GM18907 (cell line): ENCODE results near the gene EMP3.
"Not testable (repeated sequence)": the region's sequence is repeated elsewhere in the genome, so short reads cannot be mapped to it uniquely, and the experiment has no call there.

Experiments used
- ATAC-seq: cut with Tn5 transposase; IDR thresholded peaks from one replicate; pipeline ENCODE4 v1.9.1; 2021; ENCODE audit warnings: mild to moderate bottlenecking, moderate library complexity; ENCODE audit not compliant: unreplicated experiment

Gene EMP3

GRCh38 chr19:48315712-48316111 is 9.6 kb upstream of the EMP3 start:
- ATAC-seq = no peak

DNA sequence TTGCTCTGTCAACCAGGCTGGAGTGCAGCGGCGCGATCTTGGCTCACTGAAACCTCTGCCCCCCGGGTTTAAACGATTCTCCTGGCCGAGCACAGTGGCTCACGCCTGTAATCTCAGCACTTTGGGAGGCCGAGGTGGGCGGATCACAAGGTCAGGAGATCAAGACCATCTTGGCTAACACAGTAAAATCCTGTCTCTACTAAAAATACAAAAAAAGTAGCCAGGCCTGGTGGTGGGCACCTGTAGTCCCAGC is 7.7 kb upstream of the EMP3 start:
- not testable (repeated sequence) for ATAC-seq

- ATAC-seq = no peak
Observed at GRCh38 chr19:48318286-48318987, 6.9 kb upstream of the EMP3 start.

DNA sequence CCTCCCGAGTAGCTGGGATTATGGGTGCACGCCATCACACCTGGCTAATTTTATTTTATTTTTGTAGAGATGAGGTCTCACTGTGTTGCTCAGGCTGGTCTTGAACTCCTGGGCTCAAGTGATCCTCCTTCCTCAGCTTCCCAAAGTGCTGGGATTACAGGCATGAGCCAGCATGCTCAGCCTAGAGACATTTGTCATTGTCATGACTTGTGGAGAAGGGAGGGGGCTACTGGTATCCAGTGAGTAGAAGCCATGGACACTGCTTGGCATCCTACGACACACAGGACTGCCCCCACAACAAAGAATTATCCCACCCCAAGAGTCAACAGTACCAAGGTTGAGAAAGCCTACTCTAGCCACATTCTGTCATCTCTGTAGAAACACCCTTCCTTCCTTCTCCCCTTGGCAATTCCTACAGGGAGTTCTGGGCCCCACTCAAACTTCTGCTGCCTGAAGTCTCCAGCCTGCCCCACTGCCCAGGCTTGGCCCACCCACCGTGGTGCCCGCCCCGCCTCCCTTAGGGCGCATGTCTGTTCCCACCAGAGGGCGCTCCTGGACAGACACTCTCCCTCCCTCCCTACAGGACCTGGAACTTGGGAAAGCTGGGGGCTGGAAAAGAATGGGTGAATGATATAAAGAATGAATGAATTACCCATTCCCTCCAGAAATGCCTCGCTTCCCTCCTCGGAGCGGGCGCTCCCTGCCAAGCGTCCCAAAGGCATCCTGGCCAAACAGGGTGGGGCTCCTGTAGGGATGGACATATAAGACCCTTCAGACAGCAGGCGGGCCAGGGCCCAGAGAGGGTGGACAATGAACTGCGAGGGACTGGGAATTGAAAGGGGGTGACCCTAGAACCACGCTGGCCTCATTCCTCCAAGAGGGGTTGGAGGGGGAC is 5.5 kb upstream of the EMP3 start:
- ATAC-seq = no peak

DNA sequence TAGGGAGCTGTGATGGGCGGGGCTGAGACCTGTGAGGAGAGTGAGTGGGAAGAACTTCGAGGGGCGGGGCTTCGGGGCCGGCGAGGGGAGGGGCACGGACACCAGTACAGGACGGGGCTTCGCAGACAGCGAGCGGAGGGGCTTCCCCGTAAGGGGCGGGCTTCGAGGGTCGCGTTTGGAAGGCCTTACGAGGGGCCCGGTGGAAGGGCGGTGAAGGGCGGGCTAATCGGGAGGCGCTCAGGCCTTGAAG is 4.1 kb upstream of the EMP3 start:
- ATAC-seq = peak; percentile 44

- ATAC-seq = peak; percentile 69
Observed at GRCh38 chr19:48321622-48322591, 3.4 kb upstream of the EMP3 start.

DNA sequence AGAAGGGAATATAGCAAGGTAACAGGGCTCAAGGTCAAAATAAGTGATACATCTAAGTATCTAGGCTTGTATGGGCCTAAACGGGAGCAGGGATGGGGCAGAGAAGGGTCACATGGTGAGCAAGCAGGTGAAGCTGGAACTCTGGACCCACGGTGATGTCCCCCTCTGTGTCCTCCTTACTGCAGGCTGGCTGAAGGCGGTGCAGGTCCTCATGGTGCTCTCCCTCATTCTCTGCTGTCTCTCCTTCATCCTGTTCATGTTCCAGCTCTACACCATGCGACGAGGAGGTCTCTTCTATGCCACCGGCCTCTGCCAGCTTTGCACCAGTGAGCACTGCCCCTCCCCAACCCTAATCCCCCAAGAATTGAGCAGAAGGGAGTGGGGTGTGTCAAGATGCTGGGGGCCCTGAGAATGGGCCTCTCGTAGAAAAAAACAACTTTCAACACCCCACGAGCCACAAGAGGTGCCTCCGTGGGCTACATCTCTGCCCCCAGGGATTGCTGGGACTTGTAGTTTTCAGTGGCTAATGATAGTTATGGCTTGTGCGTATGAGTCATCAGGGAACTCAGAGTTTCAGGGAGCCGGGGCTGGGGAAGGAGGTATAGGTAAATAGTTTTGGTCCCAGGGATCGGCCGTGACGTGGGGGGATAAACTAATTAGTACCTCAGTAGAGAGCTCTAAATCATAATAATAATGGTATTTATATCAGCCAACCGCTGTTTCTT is 4.0 kb downstream of the EMP3 start:
- no peak for ATAC-seq

GRCh38 chr19:48330012-48330681 is 4.8 kb downstream of the EMP3 start:
- ATAC-seq = peak; percentile 35

DNA sequence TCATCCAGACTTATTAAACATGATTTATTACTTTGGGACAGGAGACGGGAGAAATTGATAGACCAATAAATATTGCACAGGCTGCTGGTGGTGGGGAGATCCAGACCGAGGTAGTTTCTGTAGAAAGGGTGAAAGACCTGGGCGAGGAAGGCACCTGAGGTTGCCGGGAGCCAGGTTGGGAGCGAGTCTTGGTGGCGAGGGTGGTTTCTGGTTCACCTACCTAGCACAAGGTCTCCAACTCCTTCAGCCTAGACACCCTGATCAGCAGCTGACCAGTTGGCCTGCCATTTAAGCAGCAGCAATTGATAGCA is 7.0 kb downstream of the EMP3 start:
- ATAC-seq = no peak

- peak; percentile 67 for ATAC-seq
Observed at GRCh38 chr19:48332662-48333466, 7.5 kb downstream of the EMP3 start.

DNA sequence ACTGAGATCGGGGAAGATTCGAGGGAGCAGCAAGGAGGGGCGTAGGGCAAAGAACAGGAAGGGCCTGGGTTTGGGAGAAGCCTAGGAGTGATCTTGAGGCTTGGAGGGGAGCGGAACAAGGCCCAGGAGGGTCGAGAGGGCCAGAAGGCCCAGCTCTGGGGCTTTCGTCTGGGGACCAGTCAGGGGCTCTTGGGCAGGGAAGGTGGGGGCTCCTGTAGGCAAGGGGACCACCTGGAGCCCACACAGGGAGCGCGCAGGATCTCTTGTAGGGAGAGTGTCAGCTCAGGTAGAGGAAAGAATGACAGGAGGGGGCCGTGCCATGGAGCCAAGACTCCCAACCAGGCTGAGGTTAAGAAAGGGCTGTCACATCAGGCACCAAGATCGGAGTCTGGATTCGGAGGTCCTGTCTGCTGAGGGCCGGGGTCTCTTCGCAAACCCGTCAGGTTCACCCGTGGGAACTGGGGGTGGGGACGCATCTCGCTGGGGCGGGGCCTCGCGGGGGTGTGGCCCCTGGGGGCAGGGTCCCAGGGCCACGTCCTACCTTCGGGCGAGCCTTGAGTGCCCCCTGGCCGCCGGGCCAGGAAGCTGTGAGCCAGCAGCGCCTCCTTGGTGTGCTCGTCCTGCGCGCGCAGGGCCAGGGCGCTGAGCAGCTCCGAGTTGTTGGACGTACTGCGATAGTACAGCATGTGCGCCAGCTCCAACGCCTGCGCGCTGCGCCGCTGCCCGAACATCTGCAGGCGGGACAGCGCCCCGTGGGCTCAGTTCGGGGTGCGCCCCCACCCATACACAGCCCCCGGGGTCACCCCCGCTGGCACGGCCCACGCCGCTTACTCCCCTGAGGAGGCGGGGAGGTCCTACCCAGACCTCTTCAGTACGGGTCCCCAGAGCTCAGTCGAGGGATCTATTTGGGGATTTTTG is 8.4 kb downstream of the EMP3 start:
- ATAC-seq = peak; percentile 52

- ATAC-seq = no peak
Observed at GRCh38 chr19:48338253-48338755, 13.0 kb downstream of the EMP3 start.

DNA sequence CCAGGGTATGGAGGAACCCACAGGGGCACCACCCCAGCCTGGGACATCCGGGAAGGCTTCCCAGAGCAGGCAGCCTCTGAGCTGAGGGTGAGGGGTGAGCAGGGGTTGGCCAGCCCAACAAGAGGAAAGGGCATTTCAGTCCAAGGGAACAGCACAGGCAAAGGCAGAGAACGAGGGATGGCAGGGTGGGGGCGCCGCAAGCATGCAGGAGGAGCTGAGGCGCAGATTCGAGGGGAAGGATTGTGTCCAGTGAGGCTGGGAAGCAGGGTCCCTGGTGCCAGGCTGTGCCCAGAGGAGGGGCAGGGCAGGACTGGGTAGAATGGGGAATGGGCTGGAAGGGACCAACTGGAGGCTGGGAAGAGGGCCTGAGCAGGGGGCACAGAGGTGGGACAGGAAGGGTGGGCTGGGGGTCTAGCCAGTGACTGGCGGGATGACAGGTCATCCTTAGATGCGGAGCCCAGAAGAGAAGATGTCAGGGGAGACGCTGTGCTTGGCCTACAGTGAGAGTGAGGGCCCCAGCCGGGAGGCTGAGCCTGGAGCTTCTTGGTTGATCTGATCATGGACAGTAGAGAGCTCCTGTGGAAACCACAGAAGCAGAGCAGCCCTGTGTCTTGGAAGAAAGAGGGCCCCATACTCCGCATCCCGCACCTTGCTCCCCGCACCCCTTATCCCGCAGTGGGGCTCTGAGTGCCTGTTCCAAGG is 13.6 kb downstream of the EMP3 start:
- no peak for ATAC-seq

GRCh38 chr19:48340995-48341394 is 15.6 kb downstream of the EMP3 start:
- no peak for ATAC-seq

GRCh38 chr19:48341515-48342413 is 16.4 kb downstream of the EMP3 start:
- no peak for ATAC-seq

DNA sequence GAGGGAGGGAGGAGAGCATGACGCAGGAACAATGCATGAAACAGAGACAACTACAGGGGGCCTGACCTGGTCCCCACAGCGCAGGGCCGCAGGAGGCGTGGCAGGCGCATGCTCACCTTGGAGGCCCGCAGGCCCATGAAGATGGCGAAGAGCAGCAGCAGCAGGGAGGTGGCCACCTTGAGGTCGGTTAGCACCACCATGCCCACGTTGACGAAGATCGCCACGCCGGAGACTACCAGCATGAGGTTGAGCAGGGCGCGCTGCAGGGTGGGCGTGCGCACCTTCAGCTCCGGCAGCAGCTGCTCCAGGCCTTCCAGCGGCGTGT is 17.0 kb downstream of the EMP3 start:
- ATAC-seq = no peak
